CD4-positive, alpha-beta memory T cell (primary cell): ENCODE measurements around the gene DERL3. TPM values are rescaled to one million over a fixed set of nuclear protein-coding genes. Genes with fewer than 3 reads are reported as not detected.
A peak's percentile ranks its signal among the peaks of the same experiment; 100 is the strongest.

ENCODE experiments used
- CTCF ChIA-PET: fragments of 350-600 bp; sonication (Branson Sonifier 250); formaldehyde crosslinking; loops from one replicate; lab custom pipeline; 2021; ENCODE audit warnings: inconsistent platforms; ENCODE audit not compliant: partially characterized antibody; lab: Charles Lee
- POLR2A ChIA-PET: fragments of 350-600 bp; sonication (Branson Sonifier 250); formaldehyde crosslinking; loops from one replicate; lab custom pipeline; 2021; ENCODE audit not compliant: partially characterized antibody; lab: Charles Lee
- DNase-seq, 5 donors: peaks; one replicate each; pipeline versions ENCODE4 v3.0.0 to v3.0.0-alpha.2; 2020 to 2022; ENCODE audit warnings: mixed read lengths in 1 of 5
- H3K27ac ChIP-seq: one replicate; pipeline ENCODE4 v1.7.0; 2013; ENCODE audit warnings: low read depth, low read length
- H3K27me3 ChIP-seq: 2 replicates; pipeline ENCODE4 v1.7.0; 2013; ENCODE audit warnings: mild to moderate bottlenecking, low read length, moderate library complexity; ENCODE audit not compliant: insufficient read depth
- H3K36me3 ChIP-seq: 2 replicates; pipeline ENCODE4 v1.7.0; 2013; ENCODE audit warnings: mild to moderate bottlenecking, low read length, moderate library complexity; ENCODE audit not compliant: insufficient read depth
- H3K4me1 ChIP-seq: 2 replicates; pipeline ENCODE4 v1.7.0; 2013; ENCODE audit warnings: mild to moderate bottlenecking, low read length, moderate library complexity; ENCODE audit not compliant: insufficient read depth
- H3K4me3 ChIP-seq, 2 donors: one replicate each; pipeline ENCODE4 v1.7.0; 2013; ENCODE audit warnings: low read length in 2 of 2, mild to moderate bottlenecking in 1 of 2
- H3K9me3 ChIP-seq, 2 donors: one replicate each; pipeline ENCODE4 v1.7.0; 2013; ENCODE audit warnings: low read length in 2 of 2, control low read depth in 1 of 2; ENCODE audit not compliant: control insufficient read depth in 1 of 2
- H3K27ac Mint-ChIP-seq, 7 donors: one replicate each; pipeline ENCODE4 v1.8.0; 2020 to 2021; ENCODE audit warnings: mixed read lengths in 7 of 7, mild to moderate bottlenecking in 6 of 7, inconsistent platforms in 3 of 7, moderate library complexity in 3 of 7
- H3K27me3 Mint-ChIP-seq, 2 donors: one replicate each; pipeline ENCODE4 v1.8.0; 2020 to 2021; ENCODE audit warnings: mixed read lengths in 2 of 2
- H3K36me3 Mint-ChIP-seq, 2 donors: one replicate each; pipeline ENCODE4 v1.8.0; 2020 to 2021; ENCODE audit warnings: mixed read lengths in 2 of 2, inconsistent platforms in 1 of 2, mild to moderate bottlenecking in 1 of 2
- H3K4me1 Mint-ChIP-seq, 4 donors: one replicate each; pipeline ENCODE4 v1.8.0; 2020 to 2021; ENCODE audit warnings: mixed read lengths in 4 of 4, mild to moderate bottlenecking in 1 of 4
- H3K4me3 Mint-ChIP-seq, 8 donors: one replicate each; pipeline ENCODE4 v1.8.0; 2020 to 2021; ENCODE audit warnings: mixed read lengths in 8 of 8, mild to moderate bottlenecking in 7 of 8, moderate library complexity in 6 of 8, inconsistent platforms in 3 of 8
- H3K9me3 Mint-ChIP-seq, 8 donors: one replicate each; pipeline ENCODE4 v1.8.0; 2020 to 2021; ENCODE audit warnings: mixed read lengths in 8 of 8, mild to moderate bottlenecking in 5 of 8, inconsistent platforms in 3 of 8, moderate library complexity in 1 of 8
- intact Hi-C: fragments of 100-400 bp; cut with micrococcal nuclease; formaldehyde crosslinking; loops from one replicate; pipeline ENCODE4 v1.15.1; 2023
- polyA plus RNA-seq, 2 donors: library from polyadenylated mRNA; unstranded; fragments of 300-500 nt; fragmentation: Illumina TruSeq; gene quantifications; one replicate each; pipeline ENCODE4 v1.2.3, GENCODE V29; 2021
- total RNA-seq, 2 experiments: library from RNA; stranded (reverse); gene quantifications; one replicate each; pipeline ENCODE4 v1.2.3, GENCODE V29; 2021

The DERL3 gene
- total and polyA plus RNA-seq, 4 experiments from 2014 or later, result 0.25 to 2.9 (median 1.7) TPM

DNA sequence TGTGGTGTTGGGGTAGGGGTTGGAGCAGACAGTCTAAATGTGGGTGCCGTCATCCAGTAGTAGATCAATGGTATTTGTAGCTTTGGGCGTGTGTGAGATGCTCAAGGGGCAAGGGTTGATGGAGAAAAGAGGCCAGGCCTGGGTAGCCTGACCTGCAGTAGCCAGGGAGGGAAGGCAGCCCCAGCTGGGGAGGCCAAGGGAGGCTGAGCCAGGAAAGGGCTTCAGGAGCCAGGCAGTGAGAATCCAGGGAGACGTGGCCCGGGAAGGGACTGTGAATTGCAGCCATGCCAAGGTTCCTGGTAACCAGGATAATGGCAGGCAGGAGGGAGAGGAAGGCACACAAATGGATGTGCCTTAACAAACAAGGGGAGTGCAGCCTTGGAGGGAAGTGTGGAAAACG lies 2.5 kb upstream of the DERL3 start:
- ChIA-PET POLR2A (no interaction called here), CTCF (no interaction called here)
- Mint-ChIP-seq H3K27me3 (no peaks in the 10 kb centered on the region), H3K4me3 (no peak overlapping the region), H3K36me3 (peaks cover 0 to 2% of the 10 kb centered on the region in 2 donors), H3K4me1 (peaks cover 14 to 30% (median 20%) of the 10 kb centered on the region in 4 donors), H3K27ac (peak overlapping the region in 1 of 7 donors; percentile 9), H3K9me3 (peaks cover 0 to 3% (median 0%) of the 10 kb centered on the region in 8 donors)
- Histone ChIP-seq H3K36me3 (no peaks in the 10 kb centered on the region), H3K27me3 (no peaks in the 10 kb centered on the region), H3K4me1 (peaks cover 14% of the 10 kb centered on the region), H3K4me3 (no peak overlapping the region), H3K9me3 (no peaks in the 10 kb centered on the region), H3K27ac (no peak overlapping the region)
- no peak for DNase-seq
- intact Hi-C loops, result no loop called here

DNA sequence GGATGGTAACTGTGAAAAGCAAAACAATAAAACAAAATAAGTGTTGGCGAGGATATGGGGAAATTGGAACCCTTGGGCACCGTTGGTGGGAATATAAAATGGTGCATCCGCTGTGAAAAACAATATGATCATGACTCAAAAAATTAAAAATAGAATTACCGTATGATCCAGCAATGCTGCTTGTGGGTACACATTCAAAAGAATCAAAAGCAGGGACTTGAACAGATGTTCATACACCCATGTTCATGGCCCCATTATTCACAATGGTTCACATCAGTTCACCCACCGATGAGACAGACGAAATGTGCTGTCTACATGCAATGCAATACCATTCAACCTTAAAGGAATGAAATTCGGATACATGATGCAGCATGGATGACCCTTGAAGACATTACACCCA lies 1.2 kb upstream of the DERL3 start:
- H3K27me3 ChIP-seq, result no peaks in the 10 kb centered on the region
- Mint-ChIP-seq H3K36me3 (peaks cover 0 to 6% of the 10 kb centered on the region in 2 donors), H3K9me3 (peaks cover 0 to 3% (median 0%) of the 10 kb centered on the region in 8 donors), H3K4me3 (peak overlapping the region in 7 of 8 donors; percentile 8 to 91 (median 70)), H3K27ac (peak overlapping the region in 3 of 7 donors; percentile 46 to 82 (median 63)), H3K27me3 (no peaks in the 10 kb centered on the region), H3K4me1 (peaks cover 14 to 30% (median 20%) of the 10 kb centered on the region in 4 donors)
- H3K27ac ChIP-seq, result no peak overlapping the region
- no peak overlapping the region for H3K4me3 ChIP-seq
- CTCF ChIA-PET, result no interaction called here
- H3K36me3 ChIP-seq, result peaks cover 5% of the 10 kb centered on the region
- no peak for DNase-seq
- POLR2A ChIA-PET, result no interaction called here
- H3K4me1 ChIP-seq, result peaks cover 14% of the 10 kb centered on the region
- intact Hi-C loops, result no loop called here
- no peaks in the 10 kb centered on the region for H3K9me3 ChIP-seq

DNA sequence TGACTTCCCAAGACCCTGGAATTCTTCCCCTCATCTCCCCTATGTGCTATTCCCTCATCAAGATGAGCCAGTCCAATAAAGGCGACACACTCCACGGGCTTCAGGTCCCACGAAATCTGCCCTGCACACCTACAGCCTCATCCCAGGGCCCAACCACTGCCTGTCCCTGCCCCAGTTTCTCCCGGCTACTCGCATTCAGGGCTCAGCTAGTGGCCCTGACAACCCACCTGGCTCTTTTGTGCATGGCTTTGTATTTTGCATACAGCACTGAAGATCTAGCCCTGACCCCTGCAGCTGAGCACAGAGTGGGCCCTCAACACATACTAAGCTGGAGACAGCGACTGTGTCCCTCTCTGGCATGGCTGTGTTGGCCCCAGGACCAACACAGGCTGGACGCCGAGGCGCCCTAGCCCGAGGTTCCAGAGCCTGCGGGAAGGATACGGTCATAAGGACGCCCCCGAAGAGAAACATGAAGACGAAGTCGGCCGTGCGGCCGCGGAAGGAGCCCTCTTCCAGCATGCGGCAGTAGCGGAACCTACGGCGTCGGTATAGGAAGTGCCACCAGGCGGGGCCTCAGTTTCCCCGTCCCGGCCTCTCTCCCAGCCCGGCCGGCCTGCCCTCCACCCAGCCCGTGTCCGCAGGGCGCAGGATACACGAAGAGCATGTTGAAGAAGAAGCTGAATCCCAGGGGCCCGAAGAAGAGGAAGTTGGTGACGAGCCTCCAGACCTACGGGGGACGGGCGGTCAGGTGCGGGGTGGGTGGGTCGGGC lies 710 bp downstream of the DERL3 start:
- DNase-seq, result no peak
- H3K4me3 Mint-ChIP-seq, result peak overlapping the region; percentile 85 to 96 (median 90)
- Histone ChIP-seq H3K4me3 (peak overlapping the region in 1 of 2 donors; percentile 83), H3K9me3 (no peaks in the 10 kb centered on the region), H3K27ac (peak overlapping the region; percentile 24), H3K4me1 (peaks cover 14% of the 10 kb centered on the region), H3K36me3 (peaks cover 10% of the 10 kb centered on the region), H3K27me3 (no peaks in the 10 kb centered on the region)
- H3K27me3 Mint-ChIP-seq, result no peaks in the 10 kb centered on the region
- POLR2A ChIA-PET, result interaction anchor here (1.0 to 1.9 kb wide), 2 partner anchors 20 to 56 kb away, joined by 3 to 16 read pairs; partner anchors contain the start of genes MIF and SLC2A11
- H3K36me3 Mint-ChIP-seq, result peaks cover 0 to 8% of the 10 kb centered on the region in 2 donors
- intact Hi-C loops, result loop anchor here (2.0 to 10.0 kb wide), 3 partner anchors 65 to 143 kb away; partner anchors contain the start of genes MMP11 and RGL4
- H3K4me1 Mint-ChIP-seq, result peaks cover 14 to 30% (median 20%) of the 10 kb centered on the region in 4 donors
- H3K27ac Mint-ChIP-seq, result peak overlapping the region; percentile 83 to 93 (median 88)
- CTCF ChIA-PET, result no interaction called here
- peaks cover 0 to 3% (median 0%) of the 10 kb centered on the region in 8 donors for H3K9me3 Mint-ChIP-seq

DNA sequence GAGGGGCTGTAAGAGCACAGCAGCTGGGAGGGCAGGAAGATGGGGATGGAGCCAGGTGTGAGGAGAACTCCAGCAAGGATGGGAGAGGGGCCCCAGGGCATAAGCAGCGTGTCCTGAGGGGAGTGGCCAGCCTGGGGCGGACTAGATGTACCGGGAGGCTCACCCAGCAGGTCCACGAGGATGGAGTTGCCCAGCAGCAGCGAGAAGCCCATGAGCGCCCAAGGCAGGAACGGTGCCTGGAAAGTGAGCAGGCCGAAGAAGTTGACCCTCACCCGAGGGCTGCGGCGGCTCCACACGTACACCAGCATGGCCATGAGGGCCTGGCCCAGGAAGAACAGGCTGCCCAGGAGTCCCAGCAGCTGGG lies 1.3 kb downstream of the DERL3 start:
- Histone ChIP-seq H3K4me1 (peaks cover 14% of the 10 kb centered on the region), H3K9me3 (no peaks in the 10 kb centered on the region), H3K36me3 (peaks cover 10% of the 10 kb centered on the region), H3K27me3 (no peaks in the 10 kb centered on the region), H3K4me3 (no peak overlapping the region), H3K27ac (no peak overlapping the region)
- H3K4me1 Mint-ChIP-seq, result peaks cover 14 to 30% (median 20%) of the 10 kb centered on the region in 4 donors
- H3K4me3 Mint-ChIP-seq, result peak overlapping the region in 4 of 8 donors; percentile 52 to 92 (median 58)
- intact Hi-C loops, result loop anchor here (5.0 to 10.0 kb wide), 2 partner anchors 120 to 143 kb away; partner anchors contain the start of gene RGL4
- POLR2A ChIA-PET, result interaction anchor here (1.9 kb wide), 1 partner anchor 20 kb away, joined by 16 read pairs; the partner anchor contains the start of gene SLC2A11
- peak overlapping the region in 5 of 7 donors; percentile 29 to 83 (median 78) for H3K27ac Mint-ChIP-seq
- H3K9me3 Mint-ChIP-seq, result peaks cover 0 to 3% (median 0%) of the 10 kb centered on the region in 8 donors
- peaks cover 0 to 10% of the 10 kb centered on the region in 2 donors for H3K36me3 Mint-ChIP-seq
- DNase-seq, result no peak
- H3K27me3 Mint-ChIP-seq, result no peaks in the 10 kb centered on the region
- CTCF ChIA-PET, result interaction anchor here (0.5 to 1.1 kb wide), 2 partner anchors 12 to 67 kb away, joined by 3 to 5 read pairs; no protein-coding TSS in a partner anchor

DNA sequence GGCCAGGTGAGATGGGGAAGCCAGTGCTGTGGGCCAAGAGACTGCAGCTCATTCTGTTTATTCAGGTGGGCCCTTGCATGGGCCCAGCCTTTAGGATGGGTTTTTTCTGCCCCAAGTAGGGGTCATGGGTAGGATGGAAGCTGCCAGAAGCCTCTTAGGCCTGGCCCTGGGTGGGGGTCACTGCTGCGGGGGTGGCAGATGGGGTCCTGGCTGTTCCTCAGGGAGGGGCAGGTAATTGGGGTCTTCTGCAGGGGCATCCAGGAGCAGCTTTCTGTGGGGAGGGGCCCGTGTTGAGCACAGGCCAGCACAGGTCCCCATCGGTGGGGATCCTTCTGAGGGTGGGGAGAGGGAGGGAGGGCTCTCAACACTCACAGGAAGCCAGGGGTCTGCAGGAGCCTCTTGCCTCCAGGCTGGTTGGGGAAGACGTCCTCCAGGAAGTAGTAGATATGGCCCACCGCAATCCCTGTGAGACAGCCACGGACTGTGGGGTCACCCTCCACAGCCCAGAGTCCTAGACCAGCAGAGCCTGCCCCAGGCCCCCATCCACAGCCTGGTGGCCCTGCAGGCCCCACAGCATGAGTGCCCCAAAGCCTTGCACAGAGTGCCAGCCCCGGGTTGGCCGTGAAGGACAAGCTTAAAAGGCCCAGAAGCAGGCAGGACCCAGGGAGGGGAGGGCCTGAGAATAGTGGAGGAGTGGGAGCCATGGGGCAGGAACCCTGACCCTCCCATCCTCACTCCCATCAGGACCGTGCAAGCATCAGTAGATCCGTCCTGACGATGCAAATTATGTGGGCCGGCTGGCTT lies 1.9 kb downstream of the DERL3 start:
- POLR2A ChIA-PET, result interaction anchor here (1.2 to 1.9 kb wide), 2 partner anchors 21 kb away, joined by 6 to 16 read pairs; partner anchors contain the start of gene SLC2A11
- H3K4me3 Mint-ChIP-seq, result peak overlapping the region in 3 of 8 donors; percentile 52 to 64 (median 52)

DNA sequence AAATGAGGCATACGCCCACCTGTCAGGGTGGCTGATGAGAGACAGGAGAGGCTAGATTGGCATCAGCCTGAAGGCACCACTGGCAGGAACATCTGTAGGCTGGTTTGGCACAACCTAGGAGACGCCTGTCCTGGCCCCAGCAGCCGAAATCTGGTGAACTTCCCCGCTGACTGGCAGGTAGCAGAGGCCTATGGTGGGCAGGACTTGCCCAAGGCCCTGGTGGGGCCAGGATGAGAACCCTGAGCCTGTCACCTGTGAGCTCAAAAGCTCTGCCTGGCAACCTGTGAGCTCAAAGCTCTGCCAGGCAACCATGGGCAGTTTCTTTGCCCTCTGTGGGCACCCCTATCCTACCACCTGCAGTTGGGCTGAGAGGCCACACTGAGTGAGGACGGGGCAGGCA lies 2.5 kb downstream of the DERL3 start:
- H3K4me3 ChIP-seq, result no peak overlapping the region
- intact Hi-C loops, result loop anchor here (5.0 to 10.0 kb wide), 2 partner anchors 119 to 141 kb away; partner anchors contain the start of gene RGL4
- ChIA-PET CTCF (interaction anchor here (1.1 kb wide), 1 partner anchor 13 kb away, joined by 5 read pairs; no protein-coding TSS in a partner anchor), POLR2A (interaction anchor here (1.2 kb wide), 1 partner anchor 21 kb away, joined by 6 read pairs; the partner anchor contains the start of gene SLC2A11)
- DNase-seq, result no peak
- Mint-ChIP-seq H3K27ac (peak overlapping the region in 5 of 7 donors; percentile 23 to 83 (median 67)), H3K36me3 (peaks cover 0 to 13% of the 10 kb centered on the region in 2 donors), H3K27me3 (no peaks in the 10 kb centered on the region), H3K4me1 (peaks cover 14 to 30% (median 20%) of the 10 kb centered on the region in 4 donors), H3K9me3 (peaks cover 0 to 3% (median 0%) of the 10 kb centered on the region in 8 donors), H3K4me3 (peak overlapping the region in 1 of 8 donors; percentile 32)
- peaks cover 10% of the 10 kb centered on the region for H3K36me3 ChIP-seq
- H3K27me3 ChIP-seq, result no peaks in the 10 kb centered on the region
- peaks cover 14% of the 10 kb centered on the region for H3K4me1 ChIP-seq
- no peak overlapping the region for H3K27ac ChIP-seq
- H3K9me3 ChIP-seq, result no peaks in the 10 kb centered on the region

More for the DNA sequence above, 1.9 kb downstream of the DERL3 start:
- no peaks in the 10 kb centered on the region for H3K27me3 ChIP-seq
- peaks cover 10% of the 10 kb centered on the region for H3K36me3 ChIP-seq
- intact Hi-C loops, result loop anchor here (5.0 to 10.0 kb wide), 2 partner anchors 120 to 142 kb away; partner anchors contain the start of gene RGL4
- H3K4me1 ChIP-seq, result peaks cover 14% of the 10 kb centered on the region
- CTCF ChIA-PET, result interaction anchor here (0.5 to 1.1 kb wide), 2 partner anchors 13 to 66 kb away, joined by 3 to 5 read pairs; no protein-coding TSS in a partner anchor
- no peaks in the 10 kb centered on the region for H3K9me3 ChIP-seq
- H3K27ac ChIP-seq, result no peak overlapping the region
- peaks cover 14 to 30% (median 20%) of the 10 kb centered on the region in 4 donors for H3K4me1 Mint-ChIP-seq
- DNase-seq, result peak in 1 of 5 donors; percentile 33
- peaks cover 0 to 3% (median 0%) of the 10 kb centered on the region in 8 donors for H3K9me3 Mint-ChIP-seq
- H3K27me3 Mint-ChIP-seq, result no peaks in the 10 kb centered on the region
- H3K4me3 ChIP-seq, result no peak overlapping the region
- H3K27ac Mint-ChIP-seq, result peak overlapping the region; percentile 67 to 83 (median 76)
- peaks cover 0 to 13% of the 10 kb centered on the region in 2 donors for H3K36me3 Mint-ChIP-seq
